ENCODE measurements around the gene UGCG.

DNA sequence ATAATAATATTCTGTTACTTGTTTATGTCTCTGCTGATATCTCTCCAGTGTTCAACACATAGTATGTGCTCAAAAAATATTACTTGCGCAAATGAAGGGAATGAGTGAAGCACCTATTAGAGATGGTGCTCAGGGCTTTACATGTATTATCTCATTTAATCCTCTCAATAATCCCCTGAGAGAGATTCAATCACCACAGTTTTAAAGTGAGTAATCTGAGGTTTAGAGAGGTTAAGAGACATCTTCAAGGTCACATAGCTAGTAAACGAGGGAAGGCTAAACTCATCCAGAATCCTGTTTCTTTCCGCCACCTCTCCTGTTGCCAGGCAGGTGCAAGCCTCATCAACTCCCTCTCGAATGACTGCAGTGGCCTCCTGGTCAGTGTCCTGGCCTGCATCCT lies 82.0 kb downstream of the UGCG start:
- TF ChIP-seq POLR2A (IDR thresholded peaks at IDR 0.05; ENCODE audit: low read length), result no peak
- no peak for TF ChIP-seq GATA1 (IDR thresholded peaks at IDR 0.05; ENCODE audit: low read depth, low read length)
